IPS DF 6.9 (cell line): ENCODE results near the gene HS6ST3.

ENCODE experiments used
- DNase-seq: peaks from one replicate; pipeline ENCODE4 v3.0.0-alpha.2; 2013; ENCODE audit warnings: low read depth, low spot score
- H3K27ac ChIP-seq: one replicate; pipeline ENCODE4 v1.5.1; 2013; ENCODE audit warnings: low read length, control low read depth
- H3K27me3 ChIP-seq: 2 replicates; pipeline ENCODE4 v1.6.1; 2013; ENCODE audit warnings: mild to moderate bottlenecking, low read length; ENCODE audit not compliant: control insufficient read depth, insufficient read depth
- H3K36me3 ChIP-seq: 2 replicates; pipeline ENCODE4 v1.6.1; 2013; ENCODE audit warnings: low read length; ENCODE audit not compliant: control insufficient read depth, insufficient read depth
- H3K4me1 ChIP-seq: 2 replicates; pipeline ENCODE4 v1.6.1; 2013; ENCODE audit warnings: low read length; ENCODE audit not compliant: control insufficient read depth, insufficient read depth
- H3K4me3 ChIP-seq: 2 replicates; pipeline ENCODE4 v1.5.1; 2013; ENCODE audit warnings: mild to moderate bottlenecking, low read length
- H3K9me3 ChIP-seq: 2 replicates; pipeline ENCODE4 v1.6.1; 2013; ENCODE audit warnings: low read length, inconsistent platforms; ENCODE audit not compliant: control insufficient read depth, insufficient read depth
- WGBS: extraction: QIAGEN DNeasy Blood & Tissue Kit; methylation state at CpG from one replicate; pipeline ENCODE4 v1.1.7; 2013; ENCODE audit warnings: mixed read lengths, missing lambda C conversion rate; ENCODE audit not compliant: insufficient read length, insufficient coverage; 5-methylcytosine and 5-hydroxymethylcytosine counted together

HS6ST3 gene

GRCh38 chr13:96667294-96668018, 577.5 kb downstream of the HS6ST3 start:
- WGBS: no CpG with 5 or more reads among the region's 5 CpGs
- no peak for DNase-seq

GRCh38 chr13:96671073-96671472, 581.2 kb downstream of the HS6ST3 start:
- DNase-seq: no peak
- Histone ChIP-seq H3K36me3 (no peaks in the 10 kb centered on the region), H3K4me1 (no peaks in the 10 kb centered on the region), H3K4me3 (no peak overlapping the region), H3K27ac (no peak overlapping the region), H3K9me3 (no peaks in the 10 kb centered on the region), H3K27me3 (no peaks in the 10 kb centered on the region)

More at GRCh38 chr13:96667294-96668018, 577.5 kb downstream of the HS6ST3 start:
- Histone ChIP-seq H3K27ac (no peak overlapping the region), H3K4me3 (no peak overlapping the region), H3K4me1 (no peaks in the 10 kb centered on the region), H3K27me3 (no peaks in the 10 kb centered on the region), H3K36me3 (no peaks in the 10 kb centered on the region), H3K9me3 (no peaks in the 10 kb centered on the region)

- no peaks in the 10 kb centered on the region for H3K9me3 ChIP-seq
- H3K36me3 ChIP-seq: no peaks in the 10 kb centered on the region
- H3K4me1 ChIP-seq: no peaks in the 10 kb centered on the region
- no peak for DNase-seq
- H3K27me3 ChIP-seq: no peaks in the 10 kb centered on the region
- no peak overlapping the region for H3K27ac ChIP-seq
- no peak overlapping the region for H3K4me3 ChIP-seq
These were observed 582.1 kb downstream of the HS6ST3 start for GRCh38 chr13:96672016-96672415.

GRCh38 chr13:96673825-96674224, 583.9 kb downstream of the HS6ST3 start:
- H3K4me1 ChIP-seq: no peaks in the 10 kb centered on the region
- no CpG with 5 or more reads among the region's 3 CpGs for WGBS
- no peak overlapping the region for H3K27ac ChIP-seq
- no peak overlapping the region for H3K4me3 ChIP-seq
- H3K36me3 ChIP-seq: no peaks in the 10 kb centered on the region
- H3K27me3 ChIP-seq: no peaks in the 10 kb centered on the region
- H3K9me3 ChIP-seq: no peaks in the 10 kb centered on the region
- DNase-seq: no peak

- Histone ChIP-seq H3K4me1 (no peaks in the 10 kb centered on the region), H3K4me3 (no peak overlapping the region), H3K9me3 (no peaks in the 10 kb centered on the region), H3K27ac (no peak overlapping the region), H3K27me3 (no peaks in the 10 kb centered on the region), H3K36me3 (no peaks in the 10 kb centered on the region)
- no peak for DNase-seq
These were observed 587.1 kb downstream of the HS6ST3 start for GRCh38 chr13:96677029-96677428.

GRCh38 chr13:96678801-96679200, 588.9 kb downstream of the HS6ST3 start:
- no peak for DNase-seq
- Histone ChIP-seq H3K9me3 (no peaks in the 10 kb centered on the region), H3K27ac (no peak overlapping the region), H3K4me1 (no peaks in the 10 kb centered on the region), H3K36me3 (no peaks in the 10 kb centered on the region), H3K4me3 (no peak overlapping the region), H3K27me3 (no peaks in the 10 kb centered on the region)
- no CpG with 5 or more reads among the region's 2 CpGs for WGBS

GRCh38 chr13:96680898-96681297, 591.0 kb downstream of the HS6ST3 start:
- Histone ChIP-seq H3K27ac (no peak overlapping the region), H3K27me3 (no peaks in the 10 kb centered on the region), H3K36me3 (no peaks in the 10 kb centered on the region), H3K4me3 (no peak overlapping the region), H3K4me1 (no peaks in the 10 kb centered on the region), H3K9me3 (no peaks in the 10 kb centered on the region)
- WGBS: no CpG with 5 or more reads among the region's 5 CpGs
- no peak for DNase-seq

GRCh38 chr13:96681766-96682165, 591.9 kb downstream of the HS6ST3 start:
- Histone ChIP-seq H3K27ac (no peak overlapping the region), H3K27me3 (no peaks in the 10 kb centered on the region), H3K4me1 (no peaks in the 10 kb centered on the region), H3K9me3 (no peaks in the 10 kb centered on the region), H3K4me3 (no peak overlapping the region), H3K36me3 (no peaks in the 10 kb centered on the region)
- DNase-seq: no peak

GRCh38 chr13:96684469-96684868, 594.6 kb downstream of the HS6ST3 start:
- no peak for DNase-seq
- H3K4me1 ChIP-seq: no peaks in the 10 kb centered on the region
- WGBS: no CpG with 5 or more reads among the region's 4 CpGs
- H3K36me3 ChIP-seq: no peaks in the 10 kb centered on the region
- H3K9me3 ChIP-seq: no peaks in the 10 kb centered on the region
- no peak overlapping the region for H3K4me3 ChIP-seq
- no peak overlapping the region for H3K27ac ChIP-seq
- H3K27me3 ChIP-seq: no peaks in the 10 kb centered on the region

GRCh38 chr13:96684907-96685306, 595.0 kb downstream of the HS6ST3 start:
- Histone ChIP-seq H3K4me3 (no peak overlapping the region), H3K9me3 (no peaks in the 10 kb centered on the region), H3K4me1 (no peaks in the 10 kb centered on the region), H3K36me3 (no peaks in the 10 kb centered on the region), H3K27me3 (no peaks in the 10 kb centered on the region), H3K27ac (no peak overlapping the region)
- WGBS: no CpG with 5 or more reads among the region's 1 CpG
- DNase-seq: no peak

GRCh38 chr13:96686286-96686685, 596.4 kb downstream of the HS6ST3 start:
- no peak overlapping the region for H3K27ac ChIP-seq
- H3K27me3 ChIP-seq: no peaks in the 10 kb centered on the region
- H3K9me3 ChIP-seq: no peaks in the 10 kb centered on the region
- no peak overlapping the region for H3K4me3 ChIP-seq
- H3K36me3 ChIP-seq: no peaks in the 10 kb centered on the region
- H3K4me1 ChIP-seq: no peaks in the 10 kb centered on the region
- no peak for DNase-seq
- WGBS: no CpG with 5 or more reads among the region's 2 CpGs
